ENCODE measurements around the gene ZFYVE27.

ZFYVE27 gene

DNA sequence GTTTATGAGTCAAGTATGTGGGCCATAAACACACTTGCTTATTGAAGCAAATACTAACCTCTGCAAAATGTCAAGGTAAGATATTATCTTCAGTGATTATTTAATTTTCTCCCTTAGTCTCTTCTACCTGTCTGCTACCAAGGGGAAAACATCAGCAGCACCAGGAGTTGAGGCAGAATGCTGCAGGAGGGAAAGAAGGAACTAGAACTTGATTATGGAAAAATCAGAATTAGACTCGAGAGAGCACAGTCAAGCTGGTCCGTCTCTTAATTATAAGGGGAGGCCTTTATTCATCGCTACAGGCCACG, 4.9 kb upstream of the ZFYVE27 start:
- no peaks in the 10 kb centered on the region for H3K36me3 ChIP-seq (ENCODE audit: control insufficient read depth in 2 of 2, insufficient read depth in 1 of 2, low read length in 2 of 2)
- POLR2A ChIA-PET, result interaction anchor here (0.9 kb wide), 1 partner anchor 55 kb away, joined by 3 read pairs; no protein-coding TSS in a partner anchor
- H3K4me3 ChIP-seq (ENCODE audit: low read depth, low read length), result no peak overlapping the region
- TF ChIP-seq ZNF366 (tag by site-specific recombination; conservative IDR thresholded peaks at IDR 0.05) (0 out of 2 replicates have a peak, but pooled peaks have one; percentile 5), ZNF626 (tag by site-specific recombination; IDR thresholded peaks at IDR 0.05) (no peak), ZNF391 (tag by site-specific recombination; IDR thresholded peaks at IDR 0.05; ENCODE audit: borderline replicate concordance, low read depth) (0 out of 2 replicates have a peak, but pooled peaks have one; percentile 1), ZNF394 (tag by site-specific recombination; IDR thresholded peaks at IDR 0.05; ENCODE audit: borderline replicate concordance) (no peak)
- no peaks in the 10 kb centered on the region for H3K9me3 ChIP-seq (ENCODE audit: control insufficient read depth, insufficient read depth, low read depth, low read length)
- H3K27ac ChIP-seq (ENCODE audit: extremely low read depth, low read depth, low read length), result no peak overlapping the region
- CTCF ChIA-PET, result interaction anchor here (0.6 to 15.2 kb wide), 14 partner anchors 9 to 267 kb away, joined by 3 to 487 read pairs (median 6); partner anchors contain the start of genes AVPI1, MARVELD1 and PI4K2A
- no peaks in the 10 kb centered on the region for H3K4me1 ChIP-seq (ENCODE audit: control insufficient read depth, insufficient read depth, low read length)

DNA sequence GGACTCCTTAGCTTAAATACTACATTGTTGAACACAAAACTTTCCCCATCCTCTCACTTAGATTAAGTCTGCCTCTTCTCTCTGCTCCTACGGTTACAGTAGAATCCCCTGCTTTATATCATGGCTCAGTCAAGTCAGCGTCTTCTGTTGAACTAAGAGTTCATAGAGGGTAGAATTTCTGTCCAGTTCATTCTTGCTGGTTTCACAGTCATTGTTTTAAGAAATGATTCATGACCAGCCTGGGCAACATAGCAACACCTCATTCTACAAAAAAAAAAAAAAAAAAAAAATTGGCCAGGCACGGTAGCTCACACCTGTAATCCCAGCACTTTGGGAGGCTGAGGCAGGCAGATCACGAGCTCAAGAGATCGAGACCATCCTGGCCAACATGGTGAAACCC, 3.7 kb upstream of the ZFYVE27 start:
- Histone ChIP-seq H3K36me3 (ENCODE audit: control insufficient read depth in 2 of 2, insufficient read depth in 1 of 2, low read length in 2 of 2) (no peaks in the 10 kb centered on the region), H3K9me3 (ENCODE audit: control insufficient read depth, insufficient read depth, low read depth, low read length) (no peaks in the 10 kb centered on the region), H3K4me3 (ENCODE audit: low read depth, low read length) (no peak overlapping the region), H3K27ac (ENCODE audit: extremely low read depth, low read depth, low read length) (no peak overlapping the region), H3K4me1 (ENCODE audit: control insufficient read depth, insufficient read depth, low read length) (0 out of 2 replicates have a peak, but pooled peaks cover 2% of the 10 kb centered on the region)
- ChIA-PET CTCF (interaction anchor here (0.7 to 15.2 kb wide), 10 partner anchors 10 to 135 kb away, joined by 3 to 487 read pairs (median 16); partner anchors contain the start of genes AVPI1 and MARVELD1), POLR2A (no interaction called here)
- TF ChIP-seq, protein P1, sequence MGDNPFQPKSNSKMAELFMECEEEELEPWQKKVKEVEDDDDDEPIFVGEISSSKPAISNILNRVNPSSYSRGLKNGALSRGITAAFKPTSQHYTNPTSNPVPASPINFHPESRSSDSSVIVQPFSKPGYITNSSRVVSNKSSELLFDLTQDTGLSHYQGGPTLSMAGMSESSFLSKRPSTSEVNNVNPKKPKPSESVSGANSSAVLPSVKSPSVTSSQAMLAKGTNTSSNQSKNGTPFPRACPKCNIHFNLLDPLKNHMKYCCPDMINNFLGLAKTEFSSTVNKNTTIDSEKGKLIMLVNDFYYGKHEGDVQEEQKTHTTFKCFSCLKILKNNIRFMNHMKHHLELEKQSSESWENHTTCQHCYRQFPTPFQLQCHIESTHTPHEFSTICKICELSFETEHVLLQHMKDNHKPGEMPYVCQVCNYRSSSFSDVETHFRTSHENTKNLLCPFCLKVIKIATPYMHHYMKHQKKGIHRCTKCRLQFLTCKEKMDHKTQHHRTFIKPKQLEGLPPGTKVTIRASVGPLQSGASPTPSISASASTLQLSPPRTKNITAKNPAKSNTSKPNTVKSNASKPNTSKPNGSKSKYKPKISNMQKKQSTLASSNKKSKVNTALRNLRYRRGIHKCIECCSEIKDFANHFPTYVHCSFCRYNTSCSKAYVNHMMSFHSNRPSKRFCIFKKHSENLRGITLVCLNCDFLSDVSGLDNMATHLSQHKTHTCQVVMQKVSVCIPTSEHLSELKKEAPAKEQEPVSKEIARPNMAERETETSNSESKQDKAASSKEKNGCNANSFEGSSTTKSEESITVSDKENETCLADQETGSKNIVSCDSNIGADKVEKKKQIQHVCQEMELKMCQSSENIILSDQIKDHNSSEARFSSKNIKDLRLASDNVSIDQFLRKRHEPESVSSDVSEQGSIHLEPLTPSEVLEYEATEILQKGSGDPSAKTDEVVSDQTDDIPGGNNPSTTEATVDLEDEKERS (tag by site-specific recombination; IDR thresholded peaks at IDR 0.05), result no peak
- TF ChIP-seq, protein P2, sequence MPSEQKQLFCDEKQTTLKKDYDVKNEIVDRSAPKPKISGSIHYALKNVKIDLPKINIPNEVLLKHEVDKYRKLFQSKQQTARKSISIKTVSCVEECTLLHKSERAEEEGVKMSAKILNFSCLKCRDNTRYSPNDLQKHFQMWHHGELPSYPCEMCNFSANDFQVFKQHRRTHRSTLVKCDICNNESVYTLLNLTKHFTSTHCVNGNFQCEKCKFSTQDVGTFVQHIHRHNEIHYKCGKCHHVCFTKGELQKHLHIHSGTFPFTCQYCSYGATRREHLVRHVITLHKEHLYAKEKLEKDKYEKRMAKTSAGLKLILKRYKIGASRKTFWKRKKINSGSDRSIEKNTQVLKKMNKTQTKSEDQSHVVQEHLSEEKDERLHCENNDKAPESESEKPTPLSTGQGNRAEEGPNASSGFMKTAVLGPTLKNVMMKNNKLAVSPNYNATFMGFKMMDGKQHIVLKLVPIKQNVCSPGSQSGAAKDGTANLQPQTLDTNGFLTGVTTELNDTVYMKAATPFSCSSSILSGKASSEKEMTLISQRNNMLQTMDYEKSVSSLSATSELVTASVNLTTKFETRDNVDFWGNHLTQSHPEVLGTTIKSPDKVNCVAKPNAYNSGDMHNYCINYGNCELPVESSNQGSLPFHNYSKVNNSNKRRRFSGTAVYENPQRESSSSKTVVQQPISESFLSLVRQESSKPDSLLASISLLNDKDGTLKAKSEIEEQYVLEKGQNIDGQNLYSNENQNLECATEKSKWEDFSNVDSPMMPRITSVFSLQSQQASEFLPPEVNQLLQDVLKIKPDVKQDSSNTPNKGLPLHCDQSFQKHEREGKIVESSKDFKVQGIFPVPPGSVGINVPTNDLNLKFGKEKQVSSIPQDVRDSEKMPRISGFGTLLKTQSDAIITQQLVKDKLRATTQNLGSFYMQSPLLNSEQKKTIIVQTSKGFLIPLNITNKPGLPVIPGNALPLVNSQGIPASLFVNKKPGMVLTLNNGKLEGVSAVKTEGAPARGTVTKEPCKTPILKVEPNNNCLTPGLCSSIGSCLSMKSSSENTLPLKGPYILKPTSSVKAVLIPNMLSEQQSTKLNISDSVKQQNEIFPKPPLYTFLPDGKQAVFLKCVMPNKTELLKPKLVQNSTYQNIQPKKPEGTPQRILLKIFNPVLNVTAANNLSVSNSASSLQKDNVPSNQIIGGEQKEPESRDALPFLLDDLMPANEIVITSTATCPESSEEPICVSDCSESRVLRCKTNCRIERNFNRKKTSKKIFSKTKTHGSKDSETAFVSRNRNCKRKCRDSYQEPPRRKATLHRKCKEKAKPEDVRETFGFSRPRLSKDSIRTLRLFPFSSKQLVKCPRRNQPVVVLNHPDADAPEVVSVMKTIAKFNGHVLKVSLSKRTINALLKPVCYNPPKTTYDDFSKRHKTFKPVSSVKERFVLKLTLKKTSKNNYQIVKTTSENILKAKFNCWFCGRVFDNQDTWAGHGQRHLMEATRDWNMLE (tag by site-specific recombination; conservative IDR thresholded peaks at IDR 0.05; ENCODE audit: low read depth), result no peak
- TF ChIP-seq ZNF548 (tag by site-specific recombination; IDR thresholded peaks at IDR 0.05), result no peak
- no peak for TF ChIP-seq ZNF426 (tag by site-specific recombination; IDR thresholded peaks at IDR 0.05)
- no peak for TF ChIP-seq ZNF571 (tag by site-specific recombination; IDR thresholded peaks at IDR 0.05)
- TF ChIP-seq ZNF433 (tag by site-specific recombination; IDR thresholded peaks at IDR 0.05; ENCODE audit: low read depth), result no peak
- TF ChIP-seq ZNF837 (tag by site-specific recombination; IDR thresholded peaks at IDR 0.05), result no peak
- TF ChIP-seq ZNF37A (tag by site-specific recombination; IDR thresholded peaks at IDR 0.05), result no peak
- TF ChIP-seq, protein P3, sequence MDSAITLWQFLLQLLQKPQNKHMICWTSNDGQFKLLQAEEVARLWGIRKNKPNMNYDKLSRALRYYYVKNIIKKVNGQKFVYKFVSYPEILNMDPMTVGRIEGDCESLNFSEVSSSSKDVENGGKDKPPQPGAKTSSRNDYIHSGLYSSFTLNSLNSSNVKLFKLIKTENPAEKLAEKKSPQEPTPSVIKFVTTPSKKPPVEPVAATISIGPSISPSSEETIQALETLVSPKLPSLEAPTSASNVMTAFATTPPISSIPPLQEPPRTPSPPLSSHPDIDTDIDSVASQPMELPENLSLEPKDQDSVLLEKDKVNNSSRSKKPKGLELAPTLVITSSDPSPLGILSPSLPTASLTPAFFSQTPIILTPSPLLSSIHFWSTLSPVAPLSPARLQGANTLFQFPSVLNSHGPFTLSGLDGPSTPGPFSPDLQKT (IDR thresholded peaks at IDR 0.05; ENCODE audit: borderline replicate concordance, low read depth, low read length), result no peak
- TF ChIP-seq ZNF830 (tag by site-specific recombination; IDR thresholded peaks at IDR 0.05; ENCODE audit: low read depth), result no peak
- no peak for TF ChIP-seq ZNF394 (tag by site-specific recombination; IDR thresholded peaks at IDR 0.05; ENCODE audit: borderline replicate concordance)
- TF ChIP-seq ZNF670 (tag by site-specific recombination; IDR thresholded peaks at IDR 0.05; ENCODE audit: low read depth), result no peak
- TF ChIP-seq ZBTB48 (tag by site-specific recombination; IDR thresholded peaks at IDR 0.05), result no peak
- no peak for TF ChIP-seq SCRT2 (tag by site-specific recombination; IDR thresholded peaks at IDR 0.05)
- TF ChIP-seq ZNF843 (tag by site-specific recombination; IDR thresholded peaks at IDR 0.05), result no peak
- no peak for TF ChIP-seq ZNF133 (tag by site-specific recombination; IDR thresholded peaks at IDR 0.05)

Measured in HEK293 (cell line).